ENCODE data around the gene LYPLA2. TPM values are rescaled to one million over a fixed set of nuclear protein-coding genes. Genes with fewer than 3 reads are reported as not detected.

LYPLA2 gene
- polyA plus RNA-seq (2013): 97.8 and 104 TPM in 2 replicates

DNA sequence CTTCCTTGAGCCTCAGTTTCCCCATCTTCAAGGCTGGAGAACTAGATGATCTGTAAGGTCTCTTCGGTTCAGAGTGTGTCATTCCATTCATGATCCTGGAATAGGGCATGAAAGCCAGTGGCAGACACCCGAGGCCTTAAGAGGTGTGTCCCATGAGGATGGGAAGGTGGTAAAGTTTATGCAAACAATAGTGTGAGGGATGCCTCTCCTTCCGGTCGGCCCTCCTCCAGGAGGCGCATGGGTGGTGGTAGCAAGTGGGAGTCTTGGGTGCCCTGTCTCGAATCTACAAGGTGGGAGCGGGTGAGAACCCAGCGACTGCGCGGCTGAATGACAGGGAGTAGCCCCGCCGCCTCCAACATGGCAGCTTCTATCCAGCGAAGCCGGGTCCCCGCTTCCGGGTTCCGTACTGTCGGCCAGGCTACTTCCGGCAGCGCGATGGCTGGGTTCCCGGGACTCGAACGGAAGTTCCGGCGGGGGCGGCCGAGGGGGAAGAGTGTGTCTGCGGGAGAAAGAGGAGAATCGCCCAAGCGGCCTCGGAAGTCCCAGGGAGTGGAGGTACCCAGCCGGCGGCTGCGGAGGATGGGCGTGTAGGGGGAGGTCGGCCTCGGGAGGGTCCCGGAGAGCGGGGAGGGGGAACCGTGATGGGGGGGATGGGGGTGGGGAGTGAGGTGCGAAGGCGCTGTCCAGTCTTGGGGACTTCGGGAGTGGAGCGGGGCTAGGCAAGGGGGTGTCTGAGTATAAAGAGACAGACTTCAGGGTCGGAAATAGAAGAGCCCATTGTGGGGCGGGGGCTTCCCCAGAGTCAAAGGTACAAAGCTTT lies at the start of gene LYPLA2:
Gene LYPLA2 (plus strand): TSS at position 450 of the 820 bp plus-strand sequence. CDS start 1,538 bp downstream, outside the sequence.
- Histone ChIP-seq H2AFZ (ENCODE audit: insufficient read depth, low read length, poor library complexity) (peak within 1 kb of the TSS; percentile 49), H3K4me3 (ENCODE audit: low read depth, low read length) (peak within 1 kb of the TSS; percentile 74), H3K27ac (ENCODE audit: low read depth, low read length) (peak within 1 kb of the TSS; percentile 26), H4K91ac (ENCODE audit: low read depth, low read length) (peak within 1 kb of the TSS; percentile 92), H3K4me2 (ENCODE audit: low read length) (peak within 1 kb of the TSS; percentile 62), H3K18ac (ENCODE audit: low read length) (peak within 1 kb of the TSS; percentile 76), H3K79me2 (ENCODE audit: control insufficient read depth, insufficient read depth, low read length, poor library complexity) (peaks cover 12% of the 10 kb centered on the region), H3K36me3 (ENCODE audit: control insufficient read depth in 1 of 2, insufficient read depth in 2 of 2, low read length in 2 of 2) (peaks cover 45% of the 10 kb centered on the region in 2 experiments), H2BK120ac (ENCODE audit: insufficient read depth, low read length, poor library complexity) (peak within 1 kb of the TSS; percentile 65), H3K23ac (ENCODE audit: low read length) (no peak within 1 kb of the TSS), H4K12ac (ENCODE audit: low read depth, low read length) (peak within 1 kb of the TSS; percentile 79), H3K79me1 (ENCODE audit: low read length) (peaks cover 7% of the 10 kb centered on the region), H3K27me3 (ENCODE audit: insufficient read depth, low read length) (no peaks in the 10 kb centered on the region), H3K4ac (ENCODE audit: low read depth, low read length) (peak within 1 kb of the TSS; percentile 96), H3K9me3 (ENCODE audit: insufficient read depth, low read depth, low read length) (no peaks in the 10 kb centered on the region), H2BK5ac (ENCODE audit: low read depth, low read length, poor library complexity) (peak within 1 kb of the TSS; percentile 49), H2BK12ac (ENCODE audit: low read length) (peak within 1 kb of the TSS; percentile 17), H4K8ac (ENCODE audit: low read depth, low read length) (peak within 1 kb of the TSS; percentile 86), H3K9ac (ENCODE audit: low read length) (peak within 1 kb of the TSS; percentile 32), H3K4me1 (ENCODE audit: control insufficient read depth in 1 of 2, insufficient read depth in 2 of 2, low read length in 2 of 2) (peaks cover 12 to 15% of the 10 kb centered on the region in 2 experiments), H2AK5ac (ENCODE audit: low read length) (peak within 1 kb of the TSS; percentile 89), H3K14ac (ENCODE audit: low read length) (peak within 1 kb of the TSS; percentile 84)
- no CpG with 5 or more reads among the region's 47 CpGs for WGBS (ENCODE audit: extremely low coverage, insufficient coverage, insufficient read length)
- peak; percentile 90 to 94 for DNase-seq

DNA sequence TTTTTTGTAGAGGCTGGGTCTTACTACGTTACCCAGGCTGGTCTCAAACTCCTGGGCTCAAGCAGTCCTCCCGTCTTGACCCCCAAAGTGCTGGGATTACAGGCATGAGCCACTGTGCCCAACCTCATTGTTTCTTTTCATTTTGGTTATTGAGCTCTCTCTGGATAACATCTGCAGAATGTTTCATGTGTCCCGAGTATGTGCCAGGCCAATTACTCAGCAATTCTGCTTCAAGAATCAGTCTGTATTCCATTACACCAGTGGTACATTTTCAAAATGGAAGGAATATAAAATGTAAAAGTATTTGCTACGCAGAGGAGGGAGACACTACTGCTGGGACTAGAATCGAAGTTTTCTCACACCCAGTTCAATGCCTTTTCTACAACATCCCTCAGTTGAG lies 49.3 kb upstream of the LYPLA2 start:
- no peak overlapping the region for H3K4me2 ChIP-seq (ENCODE audit: low read length)
- H3K23ac ChIP-seq (ENCODE audit: low read length): no peak overlapping the region
- no peak overlapping the region for H3K27ac ChIP-seq (ENCODE audit: low read depth, low read length)
- no peak overlapping the region for H3K9ac ChIP-seq (ENCODE audit: low read length)
- peaks cover 14% of the 10 kb centered on the region for H3K79me2 ChIP-seq (ENCODE audit: control insufficient read depth, insufficient read depth, low read length, poor library complexity)
- no peak overlapping the region for H4K91ac ChIP-seq (ENCODE audit: low read depth, low read length)
- no peaks in the 10 kb centered on the region for H3K36me3 ChIP-seq (ENCODE audit: control insufficient read depth in 1 of 2, insufficient read depth in 2 of 2, low read length in 2 of 2)
- no peak overlapping the region for H4K8ac ChIP-seq (ENCODE audit: low read depth, low read length)
- H2AK5ac ChIP-seq (ENCODE audit: low read length): no peak overlapping the region
- no peaks in the 10 kb centered on the region for H3K9me3 ChIP-seq (ENCODE audit: insufficient read depth, low read depth, low read length)
- no peaks in the 10 kb centered on the region for H3K27me3 ChIP-seq (ENCODE audit: insufficient read depth, low read length)
- H3K4me1 ChIP-seq (ENCODE audit: control insufficient read depth in 1 of 2, insufficient read depth in 2 of 2, low read length in 2 of 2): peaks cover 4 to 9% of the 10 kb centered on the region in 2 experiments
- H3K14ac ChIP-seq (ENCODE audit: low read length): no peak overlapping the region
- peaks cover 6% of the 10 kb centered on the region for H3K79me1 ChIP-seq (ENCODE audit: low read length)
- no peak overlapping the region for H4K12ac ChIP-seq (ENCODE audit: low read depth, low read length)
- no peak overlapping the region for H3K4me3 ChIP-seq (ENCODE audit: low read depth, low read length)
- no peak overlapping the region for H3K18ac ChIP-seq (ENCODE audit: low read length)
- no peak overlapping the region for H2AFZ ChIP-seq (ENCODE audit: insufficient read depth, low read length, poor library complexity)
- H2BK120ac ChIP-seq (ENCODE audit: insufficient read depth, low read length, poor library complexity): no peak overlapping the region
- no peak overlapping the region for H2BK5ac ChIP-seq (ENCODE audit: low read depth, low read length, poor library complexity)
- H3K4ac ChIP-seq (ENCODE audit: low read depth, low read length): no peak overlapping the region
- no CpG with 5 or more reads among the region's 5 CpGs for WGBS (ENCODE audit: extremely low coverage, insufficient coverage, insufficient read length)
- no peak overlapping the region for H2BK12ac ChIP-seq (ENCODE audit: low read length)
- DNase-seq: no peak

DNA sequence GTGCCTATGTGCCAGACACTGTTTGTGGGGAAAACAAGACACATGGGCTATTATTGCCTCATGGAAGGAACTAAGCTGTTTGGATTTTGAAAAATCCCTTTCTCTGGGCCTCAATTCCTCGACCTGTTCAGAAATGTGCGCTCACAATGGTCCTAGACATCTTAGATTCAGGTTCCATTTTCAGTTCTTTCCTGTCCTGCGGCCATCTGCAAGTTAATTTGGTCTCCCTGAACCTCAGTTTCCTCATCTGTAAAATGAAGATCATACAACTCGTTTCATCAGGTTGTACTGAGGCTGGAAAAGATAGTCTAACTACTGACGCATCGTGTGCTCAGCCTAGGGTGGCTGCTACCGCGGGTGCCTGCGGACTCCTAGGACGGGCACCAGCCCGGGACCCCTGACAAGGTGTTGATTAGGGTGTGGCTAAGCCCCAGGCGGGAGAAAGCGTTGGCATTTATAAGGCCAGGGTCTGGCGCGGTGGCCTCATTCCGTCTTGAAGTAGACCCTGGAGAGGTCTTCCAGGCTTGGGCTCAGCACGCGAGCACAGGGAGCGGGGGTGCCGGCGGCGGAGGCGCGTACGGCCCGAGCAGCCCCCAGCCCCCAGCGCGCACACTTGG lies 48.2 kb upstream of the LYPLA2 start:
- peak overlapping the region; percentile 71 for H4K8ac ChIP-seq (ENCODE audit: low read depth, low read length)
- no peak overlapping the region for H2BK5ac ChIP-seq (ENCODE audit: low read depth, low read length, poor library complexity)
- no peaks in the 10 kb centered on the region for H3K9me3 ChIP-seq (ENCODE audit: insufficient read depth, low read depth, low read length)
- H3K23ac ChIP-seq (ENCODE audit: low read length): no peak overlapping the region
- H2AK5ac ChIP-seq (ENCODE audit: low read length): no peak overlapping the region
- H3K79me2 ChIP-seq (ENCODE audit: control insufficient read depth, insufficient read depth, low read length, poor library complexity): peaks cover 14% of the 10 kb centered on the region
- H3K27ac ChIP-seq (ENCODE audit: low read depth, low read length): peak overlapping the region; percentile 18
- peak overlapping the region; percentile 52 for H2AFZ ChIP-seq (ENCODE audit: insufficient read depth, low read length, poor library complexity)
- no peaks in the 10 kb centered on the region for H3K27me3 ChIP-seq (ENCODE audit: insufficient read depth, low read length)
- WGBS (ENCODE audit: extremely low coverage, insufficient coverage, insufficient read length): no CpG with 5 or more reads among the region's 28 CpGs
- peak overlapping the region; percentile 99 for H3K4me3 ChIP-seq (ENCODE audit: low read depth, low read length)
- peak overlapping the region; percentile 29 for H4K91ac ChIP-seq (ENCODE audit: low read depth, low read length)
- peak overlapping the region; percentile 2 for H3K4ac ChIP-seq (ENCODE audit: low read depth, low read length)
- H3K18ac ChIP-seq (ENCODE audit: low read length): peak overlapping the region; percentile 11
- H2BK12ac ChIP-seq (ENCODE audit: low read length): no peak overlapping the region
- H3K9ac ChIP-seq (ENCODE audit: low read length): peak overlapping the region; percentile 88
- peak in 1 of 2 donors; percentile 40 for DNase-seq
- peak overlapping the region; percentile 38 for H3K14ac ChIP-seq (ENCODE audit: low read length)
- H3K79me1 ChIP-seq (ENCODE audit: low read length): peaks cover 6% of the 10 kb centered on the region
- peak overlapping the region; percentile 5 for H2BK120ac ChIP-seq (ENCODE audit: insufficient read depth, low read length, poor library complexity)
- H3K36me3 ChIP-seq (ENCODE audit: control insufficient read depth in 1 of 2, insufficient read depth in 2 of 2, low read length in 2 of 2): no peaks in the 10 kb centered on the region
- peaks cover 4 to 9% of the 10 kb centered on the region in 2 experiments for H3K4me1 ChIP-seq (ENCODE audit: control insufficient read depth in 1 of 2, insufficient read depth in 2 of 2, low read length in 2 of 2)
- peak overlapping the region; percentile 22 for H4K12ac ChIP-seq (ENCODE audit: low read depth, low read length)
- H3K4me2 ChIP-seq (ENCODE audit: low read length): peak overlapping the region; percentile 87

DNA sequence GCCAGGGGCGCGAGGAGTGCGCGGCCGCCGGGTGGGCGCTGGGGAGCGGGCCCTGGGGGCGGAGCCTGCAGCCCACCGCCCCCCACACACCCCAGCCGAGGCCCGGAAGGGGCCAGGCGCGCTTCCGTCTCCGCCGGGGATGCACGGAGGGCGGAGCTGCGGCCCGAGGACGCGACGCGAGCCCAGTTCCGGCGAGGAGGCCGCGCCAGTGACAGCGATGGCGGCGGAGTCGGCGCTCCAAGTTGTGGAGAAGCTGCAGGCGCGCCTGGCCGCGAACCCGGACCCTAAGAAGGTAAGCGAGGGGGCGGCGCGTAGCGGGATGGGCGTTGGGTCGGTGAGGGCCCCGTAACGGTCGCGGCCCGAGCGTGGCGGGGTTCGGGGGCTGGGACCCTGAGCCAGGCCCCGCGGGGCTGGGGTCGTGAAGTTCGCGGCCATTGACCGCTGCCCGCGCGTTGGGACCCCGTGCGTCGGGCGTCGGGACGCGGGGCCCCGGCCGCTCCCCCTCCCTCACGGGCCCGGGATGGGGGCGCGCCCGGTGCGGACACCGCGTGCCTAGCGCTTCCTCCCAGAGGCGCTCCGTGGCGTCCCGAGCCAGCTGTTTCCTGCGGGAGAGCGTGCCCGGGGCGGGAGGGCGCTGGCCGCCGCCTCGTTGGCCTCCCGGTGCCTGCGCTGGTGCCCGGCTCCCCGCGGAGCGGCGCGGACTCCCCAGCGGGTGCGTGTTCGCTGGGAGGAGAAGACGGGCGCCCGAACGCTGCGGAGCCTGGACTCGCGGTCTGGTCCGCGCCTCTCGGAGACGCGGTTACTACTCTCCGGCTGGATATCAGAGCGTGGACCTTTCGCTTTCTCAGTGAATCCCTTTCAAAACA lies 47.4 kb upstream of the LYPLA2 start, which contains the start of gene ELOA:
Gene ELOA (plus strand): TSS at position 185 of the 866 bp plus-strand sequence. CDS start 33 bp downstream, at position 218.
- H3K4me1 ChIP-seq (ENCODE audit: control insufficient read depth in 1 of 2, insufficient read depth in 2 of 2, low read length in 2 of 2): peaks cover 4 to 9% of the 10 kb centered on the region in 2 experiments
- peak within 1 kb of the TSS; percentile 79 for H3K18ac ChIP-seq (ENCODE audit: low read length)
- peak within 1 kb of the TSS; percentile 99 for H3K4me3 ChIP-seq (ENCODE audit: low read depth, low read length)
- no peak within 1 kb of the TSS for H2AK5ac ChIP-seq (ENCODE audit: low read length)
- no CpG with 5 or more reads among the region's 119 CpGs for WGBS (ENCODE audit: extremely low coverage, insufficient coverage, insufficient read length)
- DNase-seq: peak; percentile 37 to 71
- H3K27ac ChIP-seq (ENCODE audit: low read depth, low read length): peak within 1 kb of the TSS; percentile 31
- H4K8ac ChIP-seq (ENCODE audit: low read depth, low read length): peak within 1 kb of the TSS; percentile 71
- no peak within 1 kb of the TSS for H3K23ac ChIP-seq (ENCODE audit: low read length)
- H3K9me3 ChIP-seq (ENCODE audit: insufficient read depth, low read depth, low read length): no peaks in the 10 kb centered on the region
- peak within 1 kb of the TSS; percentile 74 for H4K91ac ChIP-seq (ENCODE audit: low read depth, low read length)
- H3K79me1 ChIP-seq (ENCODE audit: low read length): peaks cover 6% of the 10 kb centered on the region
- H3K4ac ChIP-seq (ENCODE audit: low read depth, low read length): peak within 1 kb of the TSS; percentile 80
- peaks cover 14% of the 10 kb centered on the region for H3K79me2 ChIP-seq (ENCODE audit: control insufficient read depth, insufficient read depth, low read length, poor library complexity)
- no peaks in the 10 kb centered on the region for H3K27me3 ChIP-seq (ENCODE audit: insufficient read depth, low read length)
- no peak within 1 kb of the TSS for H2BK12ac ChIP-seq (ENCODE audit: low read length)
- H2BK120ac ChIP-seq (ENCODE audit: insufficient read depth, low read length, poor library complexity): peak within 1 kb of the TSS; percentile 72
- H4K12ac ChIP-seq (ENCODE audit: low read depth, low read length): peak within 1 kb of the TSS; percentile 60
- peak within 1 kb of the TSS; percentile 88 for H3K9ac ChIP-seq (ENCODE audit: low read length)
- H3K14ac ChIP-seq (ENCODE audit: low read length): peak within 1 kb of the TSS; percentile 74
- H3K36me3 ChIP-seq (ENCODE audit: control insufficient read depth in 1 of 2, insufficient read depth in 2 of 2, low read length in 2 of 2): no peaks in the 10 kb centered on the region
- peak within 1 kb of the TSS; percentile 29 for H2BK5ac ChIP-seq (ENCODE audit: low read depth, low read length, poor library complexity)
- H2AFZ ChIP-seq (ENCODE audit: insufficient read depth, low read length, poor library complexity): peak within 1 kb of the TSS; percentile 89
- peak within 1 kb of the TSS; percentile 87 for H3K4me2 ChIP-seq (ENCODE audit: low read length)
